CD14-positive monocyte (primary cell): ENCODE data around the gene NBEAL1. TPM values are rescaled to one million over a fixed set of nuclear protein-coding genes. Genes with fewer than 3 reads are reported as not detected.

Source experiments
- DNase-seq, 3 donors: peaks; one replicate each; pipeline ENCODE4 v3.0.0-alpha.2; 2011 to 2022
- H2AFZ ChIP-seq: 2 replicates; pipeline ENCODE4 v1.6.0; 2012; ENCODE audit warnings: mild to moderate bottlenecking, low read depth, low read length, inconsistent platforms; ENCODE audit not compliant: insufficient read depth, poor library complexity, severe bottlenecking
- H3K27ac ChIP-seq, 2 donors: 1 replicate in 1 of 2; 2 replicates in 1 of 2; pipeline ENCODE4 v1.5.1; 2012 to 2013; ENCODE audit warnings: low read length in 2 of 2, control low read depth in 1 of 2, inconsistent platforms in 1 of 2, low read depth in 1 of 2, mild to moderate bottlenecking in 1 of 2
- H3K27me3 ChIP-seq, 2 donors: one replicate each; pipeline versions ENCODE4 v1.6.0 to v1.6.1; 2011 to 2013; ENCODE audit warnings: low read length in 2 of 2; ENCODE audit not compliant: control insufficient read depth in 2 of 2, insufficient read depth in 2 of 2
- H3K36me3 ChIP-seq, 2 donors: replicated peaks in 1 of 2; 1 replicate in 1 of 2; 2 replicates in 1 of 2; pipeline versions ENCODE4 v1.5.1 to v1.6.1; 2012 to 2013; ENCODE audit warnings: low read length in 2 of 2, control low read depth in 1 of 2, inconsistent platforms in 1 of 2, mild to moderate bottlenecking in 1 of 2; ENCODE audit not compliant: insufficient read depth in 2 of 2, control insufficient read depth in 1 of 2
- H3K4me1 ChIP-seq, 2 donors: 1 replicate in 1 of 2; 2 replicates in 1 of 2; pipeline versions ENCODE4 v1.5.1 to v1.6.1; 2012 to 2013; ENCODE audit warnings: low read length in 2 of 2, control low read depth in 1 of 2, inconsistent platforms in 1 of 2, mild to moderate bottlenecking in 1 of 2, moderate library complexity in 1 of 2; ENCODE audit not compliant: insufficient read depth in 2 of 2, control insufficient read depth in 1 of 2
- H3K4me2 ChIP-seq: replicated peaks from 2 replicates; pipeline ENCODE3; 2012; ENCODE audit warnings: low read length, moderate library complexity, mild to moderate bottlenecking; ENCODE audit not compliant: poor library complexity, severe bottlenecking; ENCODE audit errors: extremely low read depth
- H3K4me3 ChIP-seq, 3 experiments: fragments of 200-600 bp in 1 of 3; sonication (generic) in 1 of 3; replicated peaks in 1 of 3; 1 replicate in 2 of 3; 2 replicates in 1 of 3; pipeline ENCODE4 v1.5.1; 2011 to 2013; ENCODE audit warnings: low read length in 3 of 3, mild to moderate bottlenecking in 3 of 3, control low read depth in 2 of 3, low read depth in 2 of 3, inconsistent platforms in 1 of 3, moderate library complexity in 1 of 3
- H3K79me2 ChIP-seq: 2 replicates; pipeline ENCODE4 v1.6.0; 2012; ENCODE audit warnings: mild to moderate bottlenecking, control low read depth, inconsistent platforms, low read length, moderate library complexity; ENCODE audit not compliant: insufficient read depth
- H3K9ac ChIP-seq: 2 replicates; pipeline ENCODE4 v1.6.0; 2017; ENCODE audit warnings: low read length, mild to moderate bottlenecking; ENCODE audit not compliant: insufficient read depth, poor library complexity, severe bottlenecking
- H3K9me3 ChIP-seq, 2 donors: replicated peaks in 1 of 2; 1 replicate in 1 of 2; 2 replicates in 1 of 2; pipeline versions ENCODE4 v1.5.1 to v1.6.1; 2012 to 2013; ENCODE audit warnings: low read length in 2 of 2, control low read depth in 1 of 2; ENCODE audit not compliant: control insufficient read depth in 1 of 2, insufficient read depth in 1 of 2
- H4K20me1 ChIP-seq: 2 replicates; pipeline ENCODE4 v1.6.0; 2012; ENCODE audit warnings: mild to moderate bottlenecking, low read length, control low read depth, moderate library complexity; ENCODE audit not compliant: insufficient read depth
- H3K27ac Mint-ChIP-seq, 7 donors: one replicate each; pipeline ENCODE4 v1.8.0; 2020; ENCODE audit warnings: mild to moderate bottlenecking in 7 of 7, mixed read lengths in 7 of 7, moderate library complexity in 6 of 7, inconsistent platforms in 2 of 7
- H3K27me3 Mint-ChIP-seq, 3 donors: one replicate each; pipeline ENCODE4 v1.8.0; 2021 to 2022; ENCODE audit warnings: low read depth in 3 of 3, mild to moderate bottlenecking in 3 of 3, mixed read lengths in 3 of 3, moderate library complexity in 3 of 3, inconsistent platforms in 1 of 3
- H3K36me3 Mint-ChIP-seq, 2 donors: one replicate each; pipeline ENCODE4 v1.8.0; 2020; ENCODE audit warnings: mixed read lengths in 2 of 2, inconsistent platforms in 1 of 2, mild to moderate bottlenecking in 1 of 2
- H3K4me1 Mint-ChIP-seq: one replicate; pipeline ENCODE4 v1.8.0; 2020; ENCODE audit warnings: mild to moderate bottlenecking, mixed read lengths
- H3K4me3 Mint-ChIP-seq, 2 donors: one replicate each; pipeline ENCODE4 v1.8.0; 2020; ENCODE audit warnings: mild to moderate bottlenecking in 2 of 2, mixed read lengths in 2 of 2, moderate library complexity in 1 of 2
- H3K9me3 Mint-ChIP-seq, 7 donors: one replicate each; pipeline ENCODE4 v1.8.0; 2020 to 2022; ENCODE audit warnings: mixed read lengths in 7 of 7, mild to moderate bottlenecking in 6 of 7, moderate library complexity in 6 of 7, inconsistent platforms in 2 of 7
- CTCF ChIP-seq: fragments of 200-600 bp; IDR thresholded peaks from one replicate; pipeline ENCODE4 v1.8.0; 2022; ENCODE audit warnings: antibody characterized with exemption, mild to moderate bottlenecking
- whole genome bisulfite sequencing: methylation state at CpG from one replicate; pipeline ENCODE4 v1.1.5; 2013; ENCODE audit warnings: missing lambda C conversion rate; ENCODE audit not compliant: insufficient coverage; 5-methylcytosine and 5-hydroxymethylcytosine counted together
- intact Hi-C, 2 donors: fragments of 100-400 bp; cut with micrococcal nuclease; formaldehyde crosslinking; loops; one replicate each; pipeline versions ENCODE4 v1.15.0 to v1.15.1; 2023
- polyA plus RNA-seq, 3 donors: library from polyadenylated mRNA; depleted of rRNA in 1 of 3; unstranded in 2 of 3; stranded (reverse) in 1 of 3; fragments of 300-500 nt in 2 of 3; fragments of >200 nt in 1 of 3; fragmentation: Illumina TruSeq in 2 of 3; gene quantifications; 1 replicate in 2 of 3; 2 replicates in 1 of 3; pipeline ENCODE4 v1.2.3, GENCODE V29; 2012 to 2021

Gene NBEAL1
- polyA plus RNA-seq, 3 donors = 2.5 to 5.3 (median 4.4) TPM

- Histone ChIP-seq H4K20me1 (no peaks in the 10 kb centered on the region), H3K36me3 (no peaks in the 10 kb centered on the region), H3K4me3 (no peak overlapping the region), H3K9me3 (no peaks in the 10 kb centered on the region), H3K27me3 (no peaks in the 10 kb centered on the region), H2AFZ (no peak overlapping the region), H3K4me2 (no peak overlapping the region), H3K9ac (no peak overlapping the region), H3K79me2 (no peaks in the 10 kb centered on the region), H3K27ac (no peak overlapping the region), H3K4me1 (no peaks in the 10 kb centered on the region)
- Mint-ChIP-seq H3K4me3 (no peak overlapping the region), H3K36me3 (peaks cover 10 to 12% of the 10 kb centered on the region in 2 donors), H3K4me1 (peaks cover 12% of the 10 kb centered on the region), H3K27me3 (peaks cover 0 to 5% (median 0%) of the 10 kb centered on the region in 3 donors), H3K27ac (no peak overlapping the region), H3K9me3 (no peaks in the 10 kb centered on the region)
- DNase-seq = no peak
- no peak for TF ChIP-seq CTCF
- intact Hi-C loops = no loop called here
- no CpG with 5 or more reads among the region's 1 CpG for WGBS
Observed at GRCh38 chr2:203022751-203023150, 8.1 kb downstream of the NBEAL1 start.

- no peaks in the 10 kb centered on the region for H3K9me3 Mint-ChIP-seq
- H3K4me1 Mint-ChIP-seq = peaks cover 1% of the 10 kb centered on the region
- TF ChIP-seq CTCF = no peak
- no peaks in the 10 kb centered on the region for H3K27me3 ChIP-seq
- no peaks in the 10 kb centered on the region for H3K36me3 ChIP-seq
- no peak overlapping the region for H2AFZ ChIP-seq
- no peak overlapping the region for H3K9ac ChIP-seq
- intact Hi-C loops = no loop called here
- no peaks in the 10 kb centered on the region for H3K4me1 ChIP-seq
- H3K36me3 Mint-ChIP-seq = peaks cover 4 to 11% of the 10 kb centered on the region in 2 donors
- peaks cover 0 to 5% (median 0%) of the 10 kb centered on the region in 3 donors for H3K27me3 Mint-ChIP-seq
- H3K79me2 ChIP-seq = no peaks in the 10 kb centered on the region
- H3K27ac ChIP-seq = no peak overlapping the region
- no peaks in the 10 kb centered on the region for H4K20me1 ChIP-seq
- no peak overlapping the region for H3K4me3 Mint-ChIP-seq
- H3K4me3 ChIP-seq = no peak overlapping the region
- H3K4me2 ChIP-seq = no peak overlapping the region
- DNase-seq = no peak
- H3K9me3 ChIP-seq = no peaks in the 10 kb centered on the region
- no peak overlapping the region for H3K27ac Mint-ChIP-seq
Observed at GRCh38 chr2:203025592-203025991, 10.9 kb downstream of the NBEAL1 start.
